Breast epithelium (tissue), 4 donors: ENCODE results near the gene TMTC2. TPM values are rescaled to one million over a fixed set of nuclear protein-coding genes. Genes with fewer than 3 reads are reported as not detected.

Experiments
- DNase-seq, 2 donors: peaks; one replicate each; pipeline ENCODE4 v3.0.0-alpha.2; 2019; ENCODE audit warnings: low spot score in 2 of 2
- H3K27ac ChIP-seq, 2 donors: fragments of 200-600 bp; sonication (generic) in 1 of 2; one replicate each; pipeline ENCODE4 v1.5.1; 2016 to 2019; ENCODE audit warnings: mild to moderate bottlenecking in 1 of 2
- H3K27me3 ChIP-seq, 2 donors: fragments of 200-600 bp; sonication (generic) in 1 of 2; one replicate each; pipeline versions ENCODE4 v1.5.1 to v1.6.0; 2017 to 2019; ENCODE audit warnings: control low read depth in 1 of 2, mild to moderate bottlenecking in 1 of 2
- H3K36me3 ChIP-seq: fragments of 200-600 bp; one replicate; pipeline ENCODE4 v1.5.1; 2019
- H3K4me1 ChIP-seq, 2 donors: fragments of 200-600 bp; sonication (generic); one replicate each; pipeline ENCODE4 v1.5.1; 2016 to 2019; ENCODE audit warnings: control low read depth in 1 of 2
- H3K4me3 ChIP-seq, 3 donors: fragments of 200-600 bp; sonication (generic); 1 replicate in 2 of 3; 2 replicates in 1 of 3; pipeline ENCODE4 v1.5.1; 2016 to 2019; ENCODE audit warnings: mild to moderate bottlenecking in 3 of 3, moderate library complexity in 2 of 3
- H3K9me3 ChIP-seq, 2 donors: fragments of 200-600 bp; sonication (generic) in 1 of 2; one replicate each; pipeline ENCODE4 v1.5.1; 2016 to 2019; ENCODE audit warnings: control low read depth in 1 of 2
- POLR2A ChIP-seq: fragments of 450-650 bp; IDR thresholded peaks from one replicate; pipeline ENCODE4 v1.6.1; 2016; ENCODE audit warnings: antibody characterized with exemption, mild to moderate bottlenecking, moderate library complexity
- POLR2AphosphoS5 ChIP-seq, 3 donors: sonication (generic); formaldehyde crosslinking; IDR thresholded peaks; one replicate each; pipeline ENCODE4 v1.6.1; 2017; ENCODE audit warnings: antibody characterized with exemption in 3 of 3
- intact Hi-C: fragments of 100-400 bp; cut with DNase I; formaldehyde crosslinking; loops from one replicate; pipeline ENCODE4 v1.15.1; 2023; ENCODE audit warnings: low total_unique reads
- total RNA-seq, 3 donors: library from RNA; depleted of rRNA; stranded (reverse); fragments of >200 nt; gene quantifications; one replicate each; pipeline ENCODE4 v1.1.0, GENCODE V29; 2016
- TF ChIP-seq, protein P1 (sequence below), 3 donors: fragments of 450-650 bp; IDR thresholded peaks; one replicate each; pipeline ENCODE4 v1.5.1; 2016 to 2017; ENCODE audit warnings: antibody characterized with exemption in 3 of 3, mild to moderate bottlenecking in 3 of 3, moderate library complexity in 3 of 3

TMTC2 gene
- total RNA-seq, 3 donors from 2014 or later = 7.0 to 28.8 (median 19.3) TPM

DNA sequence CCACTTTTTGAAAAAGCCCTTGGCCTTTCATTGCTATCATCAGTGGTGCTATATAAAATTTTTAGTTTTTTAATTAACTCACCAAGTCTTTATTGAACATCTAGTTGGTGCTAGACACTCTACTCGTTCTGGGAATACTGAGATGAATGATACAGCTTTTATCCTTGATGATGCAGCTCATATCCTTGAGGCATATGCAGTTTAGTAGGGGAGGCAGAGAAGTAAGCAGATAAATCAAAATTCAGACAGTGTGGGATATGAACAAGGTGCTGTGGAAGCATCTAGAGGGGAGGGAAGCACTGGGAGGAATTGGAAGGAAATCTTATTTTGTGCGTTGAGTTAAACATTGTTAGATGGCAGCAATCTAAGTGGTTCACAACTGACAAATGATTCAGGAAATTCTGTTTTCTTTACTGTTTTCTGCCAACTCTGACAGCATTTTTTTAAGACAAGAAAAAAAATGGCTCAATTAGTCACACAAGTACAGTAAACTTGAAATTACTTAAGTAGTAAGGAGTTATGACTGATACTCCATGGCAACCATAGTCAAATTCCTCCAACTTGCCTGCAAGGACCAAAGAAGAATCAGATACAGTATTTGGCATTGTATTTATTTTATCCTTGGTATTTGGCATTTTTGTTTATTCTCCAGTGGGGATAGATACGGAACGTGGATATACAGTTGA is 119.2 kb downstream of the TMTC2 start:
- no peaks in the 10 kb centered on the region for H3K27me3 ChIP-seq
- H3K27ac ChIP-seq = no peak overlapping the region
- H3K9me3 ChIP-seq = no peaks in the 10 kb centered on the region
- no peak overlapping the region for H3K4me3 ChIP-seq
- intact Hi-C loops = no loop called here
- DNase-seq = no peak
- TF ChIP-seq, protein P1, sequence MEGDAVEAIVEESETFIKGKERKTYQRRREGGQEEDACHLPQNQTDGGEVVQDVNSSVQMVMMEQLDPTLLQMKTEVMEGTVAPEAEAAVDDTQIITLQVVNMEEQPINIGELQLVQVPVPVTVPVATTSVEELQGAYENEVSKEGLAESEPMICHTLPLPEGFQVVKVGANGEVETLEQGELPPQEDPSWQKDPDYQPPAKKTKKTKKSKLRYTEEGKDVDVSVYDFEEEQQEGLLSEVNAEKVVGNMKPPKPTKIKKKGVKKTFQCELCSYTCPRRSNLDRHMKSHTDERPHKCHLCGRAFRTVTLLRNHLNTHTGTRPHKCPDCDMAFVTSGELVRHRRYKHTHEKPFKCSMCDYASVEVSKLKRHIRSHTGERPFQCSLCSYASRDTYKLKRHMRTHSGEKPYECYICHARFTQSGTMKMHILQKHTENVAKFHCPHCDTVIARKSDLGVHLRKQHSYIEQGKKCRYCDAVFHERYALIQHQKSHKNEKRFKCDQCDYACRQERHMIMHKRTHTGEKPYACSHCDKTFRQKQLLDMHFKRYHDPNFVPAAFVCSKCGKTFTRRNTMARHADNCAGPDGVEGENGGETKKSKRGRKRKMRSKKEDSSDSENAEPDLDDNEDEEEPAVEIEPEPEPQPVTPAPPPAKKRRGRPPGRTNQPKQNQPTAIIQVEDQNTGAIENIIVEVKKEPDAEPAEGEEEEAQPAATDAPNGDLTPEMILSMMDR (IDR thresholded peaks at IDR 0.05) = no peak
- no peak for TF ChIP-seq POLR2A
- no peak for TF ChIP-seq POLR2AphosphoS5 (IDR thresholded peaks at IDR 0.05)
- H3K4me1 ChIP-seq = no peaks in the 10 kb centered on the region
- H3K36me3 ChIP-seq = no peaks in the 10 kb centered on the region

- TF ChIP-seq POLR2A (no peak), POLR2AphosphoS5 (IDR thresholded peaks at IDR 0.05) (no peak)
- TF ChIP-seq, protein P1 (IDR thresholded peaks at IDR 0.05) = no peak
- Histone ChIP-seq H3K4me3 (no peak overlapping the region), H3K36me3 (no peaks in the 10 kb centered on the region), H3K27me3 (no peaks in the 10 kb centered on the region), H3K27ac (no peak overlapping the region), H3K4me1 (no peaks in the 10 kb centered on the region), H3K9me3 (no peaks in the 10 kb centered on the region)
- intact Hi-C loops = no loop called here
- DNase-seq = no peak
Observed at GRCh38 chr12:82807132-82807737, 120.5 kb downstream of the TMTC2 start.

DNA sequence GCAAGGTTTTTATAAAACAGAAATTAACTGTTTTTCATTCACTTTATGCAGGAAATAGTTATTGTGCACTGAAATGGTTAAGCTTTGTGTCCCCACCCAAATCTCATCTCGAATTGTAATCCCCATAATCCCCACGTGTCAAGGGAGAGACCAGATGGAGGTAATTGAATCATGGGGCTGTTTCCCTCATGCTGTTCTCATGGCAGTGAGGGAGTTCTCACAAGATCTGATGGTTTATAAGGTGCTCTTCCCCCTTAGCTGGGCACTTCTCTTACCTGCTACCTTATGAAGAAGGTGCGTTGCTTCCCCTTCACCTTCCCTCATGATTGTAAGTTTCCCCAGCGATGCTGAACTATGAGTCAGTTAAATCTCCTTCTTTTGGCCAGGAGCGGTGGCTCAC is 123.9 kb downstream of the TMTC2 start:
- no peak for DNase-seq
- H3K36me3 ChIP-seq = no peaks in the 10 kb centered on the region
- H3K27me3 ChIP-seq = no peaks in the 10 kb centered on the region
- H3K4me1 ChIP-seq = no peaks in the 10 kb centered on the region
- H3K27ac ChIP-seq = no peak overlapping the region
- intact Hi-C loops = no loop called here
- TF ChIP-seq, protein P1 (IDR thresholded peaks at IDR 0.05) = no peak
- no peak for TF ChIP-seq POLR2A
- TF ChIP-seq POLR2AphosphoS5 (IDR thresholded peaks at IDR 0.05) = no peak
- no peaks in the 10 kb centered on the region for H3K9me3 ChIP-seq
- H3K4me3 ChIP-seq = no peak overlapping the region

DNA sequence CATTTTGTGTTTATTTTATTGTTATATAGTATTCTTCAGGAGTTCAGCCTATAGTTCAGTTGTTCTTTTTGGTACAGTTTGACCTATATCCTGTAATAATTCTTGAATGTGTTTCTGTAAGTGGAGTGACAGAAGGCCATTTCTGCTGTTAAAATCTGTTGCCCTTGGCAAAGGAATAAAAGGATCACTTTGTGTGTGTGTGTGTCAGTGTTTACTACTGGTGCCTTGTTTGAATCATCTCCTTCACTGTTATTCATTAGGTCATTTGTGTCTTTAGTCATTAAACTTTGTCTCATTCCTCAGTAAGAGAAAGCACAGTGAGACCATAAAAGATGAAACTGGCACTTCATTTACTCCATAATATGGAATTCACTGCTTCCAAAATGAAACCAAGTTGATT is 130.7 kb downstream of the TMTC2 start:
- H3K27ac ChIP-seq = no peak overlapping the region

More for the DNA sequence above, 130.7 kb downstream of the TMTC2 start:
- Histone ChIP-seq H3K9me3 (no peaks in the 10 kb centered on the region), H3K36me3 (no peaks in the 10 kb centered on the region), H3K4me3 (no peak overlapping the region), H3K27me3 (no peaks in the 10 kb centered on the region), H3K4me1 (no peaks in the 10 kb centered on the region)
- TF ChIP-seq, protein P1 (IDR thresholded peaks at IDR 0.05) = no peak
- no peak for TF ChIP-seq POLR2A
- TF ChIP-seq POLR2AphosphoS5 (IDR thresholded peaks at IDR 0.05) = no peak
- no peak for DNase-seq
- intact Hi-C loops = no loop called here
